HG03139 (cell line): ENCODE measurements around the gene HNRNPL.
A peak's percentile ranks its signal among the peaks of the same experiment; 100 is the strongest.
"Not testable (repeated sequence)": the region's sequence is repeated elsewhere in the genome, so short reads cannot be mapped to it uniquely, and the experiment has no call there.

Source experiments
- ATAC-seq: cut with Tn5 transposase; IDR thresholded peaks from one replicate; pipeline ENCODE4 v1.9.1; 2021; ENCODE audit not compliant: unreplicated experiment

The HNRNPL gene

GRCh38 chr19:38849860-38850435 lies at the start of gene HNRNPL:
HNRNPL (minus strand) TSS chr19:38849986; CDS start chr19:38849966, 20 bp downstream.
- ATAC-seq, result peak; percentile 41

GRCh38 chr19:38898788-38899446 lies 49.1 kb upstream of the HNRNPL start:
- no peak for ATAC-seq

GRCh38 chr19:38894968-38895367 lies 45.2 kb upstream of the HNRNPL start:
- ATAC-seq, result no peak

- ATAC-seq, result no peak
These were observed 43.6 kb upstream of the HNRNPL start for GRCh38 chr19:38893341-38893771.

GRCh38 chr19:38892841-38893240 lies 43.1 kb upstream of the HNRNPL start:
- ATAC-seq, result no peak

GRCh38 chr19:38891771-38892170 lies 42.0 kb upstream of the HNRNPL start:
- ATAC-seq, result no peak

- no peak for ATAC-seq
These were observed 40.9 kb upstream of the HNRNPL start for GRCh38 chr19:38890686-38891085.

- ATAC-seq, result no peak
These were observed 40.0 kb upstream of the HNRNPL start for GRCh38 chr19:38889803-38890202.

- ATAC-seq, result no peak
These were observed 39.1 kb upstream of the HNRNPL start for GRCh38 chr19:38888876-38889275.

- ATAC-seq, result not testable (repeated sequence)
These were observed 34.9 kb upstream of the HNRNPL start for GRCh38 chr19:38884691-38885090.

- ATAC-seq, result no peak
These were observed 33.5 kb upstream of the HNRNPL start for GRCh38 chr19:38883286-38883685.

GRCh38 chr19:38880882-38881609 lies 31.3 kb upstream of the HNRNPL start:
- ATAC-seq, result no peak

- ATAC-seq, result no peak
These were observed 30.5 kb upstream of the HNRNPL start for GRCh38 chr19:38880076-38880881.

- ATAC-seq, result no peak
These were observed 29.6 kb upstream of the HNRNPL start for GRCh38 chr19:38879400-38879751.

GRCh38 chr19:38878575-38879399 lies 29.0 kb upstream of the HNRNPL start:
- no peak for ATAC-seq

GRCh38 chr19:38877781-38878574 lies 28.2 kb upstream of the HNRNPL start, which contains the start of gene RINL:
RINL (minus strand) TSS chr19:38878275; CDS start chr19:38876742, 1,533 bp downstream.
- peak; percentile 73 for ATAC-seq

GRCh38 chr19:38875656-38876395 lies 26.0 kb upstream of the HNRNPL start:
- ATAC-seq, result no peak

- not testable (repeated sequence) for ATAC-seq
These were observed 23.6 kb upstream of the HNRNPL start for GRCh38 chr19:38873400-38873799.

- ATAC-seq, result no peak
These were observed 20.8 kb upstream of the HNRNPL start for GRCh38 chr19:38870612-38871011.
